Immature natural killer cell (primary cell): ENCODE measurements around the gene SRXN1. TPM values are rescaled to one million over a fixed set of nuclear protein-coding genes. Genes with fewer than 3 reads are reported as not detected.
A peak's percentile ranks its signal among the peaks of the same experiment; 100 is the strongest.

Experiments used
- DNase-seq, 3 donors: peaks; one replicate each; pipeline ENCODE4 v3.0.0; 2022; ENCODE audit warnings: mixed read lengths in 1 of 3
- H3K27ac Mint-ChIP-seq, 6 donors: one replicate each; pipeline ENCODE4 v1.8.0; 2020; ENCODE audit warnings: mixed read lengths in 6 of 6, mild to moderate bottlenecking in 5 of 6, inconsistent platforms in 4 of 6, moderate library complexity in 3 of 6
- H3K27me3 Mint-ChIP-seq, 3 donors: one replicate each; pipeline ENCODE4 v1.8.0; 2020 to 2021; ENCODE audit warnings: low read depth in 3 of 3, mild to moderate bottlenecking in 3 of 3, mixed read lengths in 3 of 3, moderate library complexity in 3 of 3, inconsistent platforms in 1 of 3
- H3K36me3 Mint-ChIP-seq, 3 donors: one replicate each; pipeline ENCODE4 v1.8.0; 2020; ENCODE audit warnings: mixed read lengths in 3 of 3, inconsistent platforms in 2 of 3, mild to moderate bottlenecking in 2 of 3
- H3K4me1 Mint-ChIP-seq, 2 donors: one replicate each; pipeline ENCODE4 v1.8.0; 2020; ENCODE audit warnings: inconsistent platforms in 2 of 2, mild to moderate bottlenecking in 2 of 2, mixed read lengths in 2 of 2, moderate library complexity in 1 of 2
- H3K4me3 Mint-ChIP-seq, 5 donors: one replicate each; pipeline ENCODE4 v1.8.0; 2020; ENCODE audit warnings: mild to moderate bottlenecking in 5 of 5, mixed read lengths in 5 of 5, inconsistent platforms in 3 of 5, moderate library complexity in 3 of 5
- H3K9me3 Mint-ChIP-seq, 6 donors: one replicate each; pipeline ENCODE4 v1.8.0; 2020; ENCODE audit warnings: mild to moderate bottlenecking in 6 of 6, mixed read lengths in 6 of 6, inconsistent platforms in 4 of 6, moderate library complexity in 3 of 6
- polyA plus RNA-seq, 3 donors: library from polyadenylated mRNA; unstranded; fragments of 300-500 nt; fragmentation: Illumina TruSeq; gene quantifications; one replicate each; pipeline ENCODE4 v1.2.3, GENCODE V29; 2021

SRXN1 gene
- polyA plus RNA-seq, 3 donors from 2014 or later: 23.1 to 44.6 (median 31.0) TPM

- Mint-ChIP-seq H3K4me1 (no peaks in the 10 kb centered on the region), H3K27me3 (peaks cover 2 to 5% (median 4%) of the 10 kb centered on the region in 3 donors), H3K27ac (no peak overlapping the region), H3K36me3 (no peaks in the 10 kb centered on the region), H3K4me3 (no peak overlapping the region), H3K9me3 (no peaks in the 10 kb centered on the region)
- no peak for DNase-seq
Measured at GRCh38 chr20:687468-688203, 34.6 kb upstream of the SRXN1 start.

- Mint-ChIP-seq H3K9me3 (no peaks in the 10 kb centered on the region), H3K27me3 (peaks cover 2 to 8% (median 4%) of the 10 kb centered on the region in 3 donors), H3K4me1 (no peaks in the 10 kb centered on the region), H3K36me3 (no peaks in the 10 kb centered on the region), H3K27ac (no peak overlapping the region), H3K4me3 (no peak overlapping the region)
- no peak for DNase-seq
Measured at GRCh38 chr20:684676-685319, 31.8 kb upstream of the SRXN1 start.

GRCh38 chr20:682123-682522 lies 29.1 kb upstream of the SRXN1 start:
- Mint-ChIP-seq H3K9me3 (no peaks in the 10 kb centered on the region), H3K4me1 (no peaks in the 10 kb centered on the region), H3K36me3 (no peaks in the 10 kb centered on the region), H3K4me3 (no peak overlapping the region), H3K27me3 (peaks cover 2 to 14% (median 10%) of the 10 kb centered on the region in 3 donors), H3K27ac (no peak overlapping the region)
- DNase-seq: no peak

GRCh38 chr20:680638-681187 lies 27.7 kb upstream of the SRXN1 start:
- H3K4me1 Mint-ChIP-seq: peaks cover 4 to 6% of the 10 kb centered on the region in 2 donors
- no peak for DNase-seq
- peaks cover 0 to 5% (median under 1%) of the 10 kb centered on the region in 6 donors for H3K9me3 Mint-ChIP-seq
- no peak overlapping the region for H3K4me3 Mint-ChIP-seq
- H3K36me3 Mint-ChIP-seq: peaks cover 0 to 4% (median 4%) of the 10 kb centered on the region in 3 donors
- no peak overlapping the region for H3K27ac Mint-ChIP-seq
- H3K27me3 Mint-ChIP-seq: peaks cover 6 to 18% (median 13%) of the 10 kb centered on the region in 3 donors

GRCh38 chr20:677957-678356 lies 25.0 kb upstream of the SRXN1 start:
- H3K27ac Mint-ChIP-seq: no peak overlapping the region
- H3K4me3 Mint-ChIP-seq: peak overlapping the region in 1 of 5 donors; percentile 7
- H3K9me3 Mint-ChIP-seq: peaks cover 0 to 5% (median under 1%) of the 10 kb centered on the region in 6 donors
- H3K27me3 Mint-ChIP-seq: peaks cover 14 to 30% (median 18%) of the 10 kb centered on the region in 3 donors
- peaks cover 6% of the 10 kb centered on the region in 2 donors for H3K4me1 Mint-ChIP-seq
- no peak for DNase-seq
- peaks cover 0 to 4% (median 4%) of the 10 kb centered on the region in 3 donors for H3K36me3 Mint-ChIP-seq

GRCh38 chr20:676967-677366 lies 24.0 kb upstream of the SRXN1 start:
- Mint-ChIP-seq H3K4me3 (no peak overlapping the region), H3K4me1 (peaks cover 6% of the 10 kb centered on the region in 2 donors), H3K27me3 (peaks cover 17 to 33% (median 17%) of the 10 kb centered on the region in 3 donors), H3K36me3 (peaks cover 0 to 4% (median 4%) of the 10 kb centered on the region in 3 donors), H3K27ac (no peak overlapping the region), H3K9me3 (peaks cover 0 to 5% (median under 1%) of the 10 kb centered on the region in 6 donors)
- DNase-seq: no peak

- H3K4me3 Mint-ChIP-seq: no peak overlapping the region
- peaks cover 17 to 35% (median 19%) of the 10 kb centered on the region in 3 donors for H3K27me3 Mint-ChIP-seq
- DNase-seq: no peak
- H3K27ac Mint-ChIP-seq: no peak overlapping the region
- peaks cover 0 to 4% (median 4%) of the 10 kb centered on the region in 3 donors for H3K36me3 Mint-ChIP-seq
- peaks cover 0 to 5% (median under 1%) of the 10 kb centered on the region in 6 donors for H3K9me3 Mint-ChIP-seq
- H3K4me1 Mint-ChIP-seq: peaks cover 6 to 8% of the 10 kb centered on the region in 2 donors
Measured at GRCh38 chr20:676315-676937, 23.4 kb upstream of the SRXN1 start.

- H3K36me3 Mint-ChIP-seq: peaks cover 0 to 4% (median 4%) of the 10 kb centered on the region in 3 donors
- peaks cover 18 to 35% (median 21%) of the 10 kb centered on the region in 3 donors for H3K27me3 Mint-ChIP-seq
- H3K4me3 Mint-ChIP-seq: peak within 1 kb of the TSS in 3 of 5 donors; percentile 15 to 29 (median 27)
- peaks cover 0 to 5% (median under 1%) of the 10 kb centered on the region in 6 donors for H3K9me3 Mint-ChIP-seq
- peak; percentile 63 for DNase-seq
- H3K27ac Mint-ChIP-seq: no peak within 1 kb of the TSS
- H3K4me1 Mint-ChIP-seq: peaks cover 6 to 8% of the 10 kb centered on the region in 2 donors
Measured at GRCh38 chr20:675453-676314, 22.7 kb upstream of the SRXN1 start, which contains the start of gene SCRT2. Gene SCRT2, minus strand, starts transcription at chr20:675802. Its CDS starts 201 bp downstream, at chr20:675601.

- Mint-ChIP-seq H3K4me1 (peaks cover 6 to 8% of the 10 kb centered on the region in 2 donors), H3K27me3 (peaks cover 20 to 37% (median 21%) of the 10 kb centered on the region in 3 donors), H3K4me3 (no peak overlapping the region), H3K9me3 (peaks cover 0 to 5% (median under 1%) of the 10 kb centered on the region in 6 donors), H3K36me3 (peaks cover 0 to 4% (median 4%) of the 10 kb centered on the region in 3 donors), H3K27ac (no peak overlapping the region)
- no peak for DNase-seq
Measured at GRCh38 chr20:675033-675452, 22.0 kb upstream of the SRXN1 start.

GRCh38 chr20:673603-674001 lies 20.6 kb upstream of the SRXN1 start:
- Mint-ChIP-seq H3K36me3 (peaks cover 0 to 4% (median 4%) of the 10 kb centered on the region in 3 donors), H3K4me1 (peaks cover 6 to 8% of the 10 kb centered on the region in 2 donors), H3K27ac (no peak overlapping the region), H3K9me3 (peaks cover 0 to 5% (median under 1%) of the 10 kb centered on the region in 6 donors), H3K4me3 (no peak overlapping the region), H3K27me3 (peaks cover 21 to 34% (median 23%) of the 10 kb centered on the region in 3 donors)
- DNase-seq: no peak

- peaks cover 21 to 35% (median 23%) of the 10 kb centered on the region in 3 donors for H3K27me3 Mint-ChIP-seq
- no peak for DNase-seq
- no peak overlapping the region for H3K4me3 Mint-ChIP-seq
- peaks cover 6 to 8% of the 10 kb centered on the region in 2 donors for H3K4me1 Mint-ChIP-seq
- no peak overlapping the region for H3K27ac Mint-ChIP-seq
- H3K36me3 Mint-ChIP-seq: peaks cover 0 to 4% (median 4%) of the 10 kb centered on the region in 3 donors
- H3K9me3 Mint-ChIP-seq: peaks cover 0 to 5% (median under 1%) of the 10 kb centered on the region in 6 donors
Measured at GRCh38 chr20:672963-673602, 20.1 kb upstream of the SRXN1 start.
